GM23248 (cell line): ENCODE data around the gene PTPRO.

Experiments used
- EZH2 ChIP-seq: fragments of 200-600 bp; sonication (generic); IDR thresholded peaks from 2 replicates; pipeline ENCODE4 v1.6.1; 2018; ENCODE audit warnings: antibody characterized with exemption, mild to moderate bottlenecking; ENCODE audit not compliant: insufficient read depth, poor library complexity, severe bottlenecking
- EZH2phosphoT487 ChIP-seq: fragments of 200-600 bp; sonication (generic); IDR thresholded peaks from 2 replicates; pipeline ENCODE4 v1.6.1; 2018; ENCODE audit warnings: antibody characterized with exemption, moderate library complexity, mild to moderate bottlenecking, low read depth; ENCODE audit not compliant: insufficient read depth

GRCh38 chr12:15629761-15630160 is 307.5 kb downstream of the PTPRO start:
- TF ChIP-seq EZH2phosphoT487 (no peak), EZH2 (no peak)
